Progenitor cell of endocrine pancreas (in vitro differentiated cells): ENCODE measurements around the gene OTUD6A. TPM values are rescaled to one million over a fixed set of nuclear protein-coding genes. Genes with fewer than 3 reads are reported as not detected.

Source experiments
- DNase-seq: peaks from one replicate; pipeline ENCODE4 v3.0.0; 2021; ENCODE audit warnings: low spot score; ENCODE audit not compliant: unreplicated experiment
- H3K27ac Mint-ChIP-seq: 2 replicates; pipeline ENCODE4 v1.8.0; 2021; ENCODE audit warnings: mild to moderate bottlenecking, moderate library complexity, mixed read lengths
- H3K27me3 Mint-ChIP-seq: 2 replicates; pipeline ENCODE4 v1.8.0; 2021; ENCODE audit warnings: mixed read lengths
- H3K36me3 Mint-ChIP-seq: 2 replicates; pipeline ENCODE4 v1.8.0; 2022; ENCODE audit warnings: mixed read lengths; ENCODE audit not compliant: insufficient read depth
- H3K4me1 Mint-ChIP-seq: 2 replicates; pipeline ENCODE4 v1.8.0; 2021; ENCODE audit warnings: low read depth, mixed read lengths
- H3K4me3 Mint-ChIP-seq: 2 replicates; pipeline ENCODE4 v1.8.0; 2021; ENCODE audit warnings: low read depth, mild to moderate bottlenecking, moderate library complexity, mixed read lengths
- H3K9me3 Mint-ChIP-seq: 2 replicates; pipeline ENCODE4 v1.8.0; 2021; ENCODE audit warnings: low read depth, mixed read lengths
- CTCF ChIP-seq: fragments of 200-600 bp; sonication (generic); IDR thresholded peaks from one replicate; pipeline ENCODE4 v1.5.0; 2021; ENCODE audit warnings: antibody characterized with exemption, mild to moderate bottlenecking; ENCODE audit not compliant: unreplicated experiment
- total RNA-seq: library from RNA; stranded (reverse); gene quantifications from 2 replicates; pipeline ENCODE4 v1.2.1, GENCODE V29; 2021

The OTUD6A gene
- total RNA-seq, 1 donor from 2014 or later, result not detected

- no peak for TF ChIP-seq CTCF
- Mint-ChIP-seq H3K9me3 (peaks cover 33% of the 10 kb centered on the region), H3K4me3 (no peak overlapping the region), H3K27me3 (peaks cover 10% of the 10 kb centered on the region), H3K36me3 (no peaks in the 10 kb centered on the region), H3K27ac (no peak overlapping the region), H3K4me1 (peaks cover 12% of the 10 kb centered on the region)
- no peak for DNase-seq
These were observed 799 bp downstream of the OTUD6A start for GRCh38 chrX:70062961-70063550.

GRCh38 chrX:70066646-70067045, 4.4 kb downstream of the OTUD6A start:
- Mint-ChIP-seq H3K27me3 (peaks cover 10% of the 10 kb centered on the region), H3K9me3 (peaks cover 25% of the 10 kb centered on the region), H3K4me3 (no peak overlapping the region), H3K4me1 (no peaks in the 10 kb centered on the region), H3K36me3 (no peaks in the 10 kb centered on the region), H3K27ac (no peak overlapping the region)
- no peak for TF ChIP-seq CTCF
- no peak for DNase-seq

GRCh38 chrX:70079297-70079696, 17.0 kb downstream of the OTUD6A start:
- no peak overlapping the region for H3K4me3 Mint-ChIP-seq
- no peak overlapping the region for H3K27ac Mint-ChIP-seq
- no peaks in the 10 kb centered on the region for H3K27me3 Mint-ChIP-seq
- no peak for TF ChIP-seq CTCF
- no peaks in the 10 kb centered on the region for H3K4me1 Mint-ChIP-seq
- H3K36me3 Mint-ChIP-seq, result no peaks in the 10 kb centered on the region
- DNase-seq, result no peak
- peaks cover 21% of the 10 kb centered on the region for H3K9me3 Mint-ChIP-seq

- Mint-ChIP-seq H3K27ac (no peak overlapping the region), H3K9me3 (peaks cover 21% of the 10 kb centered on the region)
- DNase-seq, result no peak
These were observed 17.6 kb downstream of the OTUD6A start for GRCh38 chrX:70079870-70080269.

GRCh38 chrX:70082723-70083122, 20.5 kb downstream of the OTUD6A start:
- peaks cover 10% of the 10 kb centered on the region for H3K9me3 Mint-ChIP-seq
- no peak for DNase-seq
- no peaks in the 10 kb centered on the region for H3K4me1 Mint-ChIP-seq
- H3K36me3 Mint-ChIP-seq, result no peaks in the 10 kb centered on the region
- H3K27ac Mint-ChIP-seq, result no peak overlapping the region
- no peak overlapping the region for H3K4me3 Mint-ChIP-seq
- no peaks in the 10 kb centered on the region for H3K27me3 Mint-ChIP-seq
- TF ChIP-seq CTCF, result no peak

More at GRCh38 chrX:70079870-70080269, 17.6 kb downstream of the OTUD6A start:
- Mint-ChIP-seq H3K27me3 (no peaks in the 10 kb centered on the region), H3K36me3 (no peaks in the 10 kb centered on the region), H3K4me1 (no peaks in the 10 kb centered on the region), H3K4me3 (no peak overlapping the region)
- no peak for TF ChIP-seq CTCF
